Brain microvascular endothelial cell (primary cell): Measurements from ENCODE around the gene AP1M2.

Source experiments
- DNase-seq: peaks from one replicate; pipeline ENCODE4 v3.0.0-alpha.2; 2020
- H3K27ac ChIP-seq: fragments of 250-450 bp; sonication (Bioruptor Pico); 2 replicates; pipeline ENCODE4 v1.5.1; 2020; ENCODE audit warnings: mild to moderate bottlenecking, moderate library complexity
- H3K27me3 ChIP-seq: fragments of 250-450 bp; sonication (Bioruptor Pico); replicated peaks from 2 replicates; pipeline ENCODE4 v1.5.1; 2020; ENCODE audit warnings: mild to moderate bottlenecking
- H3K36me3 ChIP-seq: fragments of 250-450 bp; sonication (Bioruptor Pico); replicated peaks from 2 replicates; pipeline ENCODE4 v1.5.1; 2020; ENCODE audit warnings: mild to moderate bottlenecking
- H3K4me3 ChIP-seq: 2 replicates; pipeline ENCODE4 v1.5.1; 2011; ENCODE audit warnings: low read depth, mild to moderate bottlenecking, control low read depth, low read length, moderate library complexity
- CTCF ChIP-seq: IDR thresholded peaks from 2 replicates; pipeline ENCODE4 v1.5.1; 2011; ENCODE audit warnings: low read depth, mild to moderate bottlenecking, moderate library complexity, low read length, control low read depth, inconsistent platforms; ENCODE audit errors: missing control alignments
- in situ Hi-C: cut with HindIII; loops from 2 replicates; pipeline ENCODE4 v1.10.0; 2017; ENCODE audit warnings: low sequenced_read_pairs, low pct_ligation_motif_present

AP1M2 gene

GRCh38 chr19:10587022-10587838, at the start of gene AP1M2:
TSS of gene AP1M2 (minus strand) at chr19:10587312. CDS start at chr19:10587231, 81 bp downstream.
- no peak for TF ChIP-seq CTCF
- Histone ChIP-seq H3K27ac (no peak within 1 kb of the TSS), H3K36me3 (no peaks in the 10 kb centered on the region), H3K4me3 (no peak within 1 kb of the TSS), H3K27me3 (peaks cover 12% of the 10 kb centered on the region)
- DNase-seq: no peak
- in situ Hi-C loops: no loop called here

- Histone ChIP-seq H3K36me3 (peaks cover 64% of the 10 kb centered on the region), H3K27ac (no peak overlapping the region), H3K27me3 (no peaks in the 10 kb centered on the region), H3K4me3 (no peak overlapping the region)
- no peak for DNase-seq
- no peak for TF ChIP-seq CTCF
- in situ Hi-C loops: no loop called here
These were observed 49.3 kb upstream of the AP1M2 start for GRCh38 chr19:10636304-10636972.

DNA sequence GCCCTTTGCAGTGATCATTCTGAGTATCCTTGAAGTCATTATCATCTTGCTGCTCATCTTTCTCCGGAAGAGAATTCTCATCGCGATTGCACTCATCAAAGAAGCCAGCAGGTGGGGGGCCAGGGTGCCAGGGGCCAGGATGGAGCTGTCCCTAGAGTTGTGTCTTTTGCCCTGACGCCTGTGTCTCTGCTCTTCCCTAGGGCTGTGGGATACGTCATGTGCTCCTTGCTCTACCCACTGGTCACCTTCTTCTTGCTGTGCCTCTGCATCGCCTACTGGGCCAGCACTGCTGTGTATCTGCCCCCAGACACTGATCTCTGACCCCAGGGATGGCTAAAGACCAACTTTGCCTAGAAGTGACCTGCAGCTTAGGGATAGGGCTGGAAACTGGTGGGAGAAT, 47.9 kb upstream of the AP1M2 start:
- H3K27me3 ChIP-seq: no peaks in the 10 kb centered on the region
- H3K4me3 ChIP-seq: no peak overlapping the region
- DNase-seq: no peak
- no peak overlapping the region for H3K27ac ChIP-seq
- in situ Hi-C loops: no loop called here
- no peak for TF ChIP-seq CTCF
- H3K36me3 ChIP-seq: peaks cover 66% of the 10 kb centered on the region

GRCh38 chr19:10634430-10634829, 47.3 kb upstream of the AP1M2 start:
- Histone ChIP-seq H3K4me3 (no peak overlapping the region), H3K27ac (no peak overlapping the region), H3K27me3 (no peaks in the 10 kb centered on the region), H3K36me3 (peaks cover 66% of the 10 kb centered on the region)
- in situ Hi-C loops: no loop called here
- no peak for TF ChIP-seq CTCF
- DNase-seq: no peak

DNA sequence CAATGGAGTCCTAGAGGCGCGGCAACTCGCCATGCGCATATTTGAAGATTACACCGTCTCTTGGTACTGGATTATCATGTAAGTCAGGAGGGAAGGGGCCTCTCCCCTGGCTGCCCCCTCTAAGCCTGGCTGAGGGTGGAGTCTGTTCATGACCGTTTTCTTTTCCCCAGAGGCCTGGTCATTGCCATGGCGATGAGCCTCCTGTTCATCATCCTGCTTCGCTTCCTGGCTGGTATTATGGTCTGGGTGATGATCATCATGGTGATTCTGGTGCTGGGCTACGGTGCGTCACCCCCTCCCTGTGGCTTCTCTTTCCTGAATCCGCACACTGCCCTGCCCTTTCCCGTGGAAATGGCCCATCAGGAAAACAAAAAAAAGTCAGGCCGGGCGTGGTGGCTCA, 44.8 kb upstream of the AP1M2 start:
- in situ Hi-C loops: no loop called here
- Histone ChIP-seq H3K36me3 (peaks cover 47% of the 10 kb centered on the region), H3K27me3 (no peaks in the 10 kb centered on the region), H3K4me3 (no peak overlapping the region), H3K27ac (no peak overlapping the region)
- no peak for DNase-seq
- no peak for TF ChIP-seq CTCF
